ELF-1 (cell line): Measurements from ENCODE around the gene SLC35F2.
"Not testable (repeated sequence)": the region's sequence is repeated elsewhere in the genome, so short reads cannot be mapped to it uniquely, and the experiment has no call there.

ENCODE experiments used
- DNase-seq: peaks from one replicate; pipeline ENCODE4 v3.0.0-alpha.2; 2016; ENCODE audit warnings: low read depth, low spot score

SLC35F2 gene

DNA sequence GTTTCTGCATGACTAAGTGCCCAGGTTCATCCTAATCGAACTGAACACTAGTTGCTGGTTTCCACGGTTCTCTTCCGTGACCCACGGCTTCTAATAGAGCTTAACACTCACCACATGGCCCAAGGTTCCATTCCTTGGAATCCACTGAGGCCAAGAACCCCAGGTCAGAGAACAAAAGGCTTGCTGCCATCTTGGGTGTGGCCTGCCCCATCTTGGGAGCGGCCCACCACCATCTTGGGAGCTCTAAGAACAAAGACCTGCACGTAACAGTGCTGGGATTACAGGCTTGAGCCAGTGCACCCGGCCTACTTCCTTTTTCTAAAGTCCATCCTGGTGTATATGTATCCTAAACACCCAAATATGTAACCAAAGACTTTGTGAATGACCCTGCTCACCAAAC lies 68.8 kb downstream of the SLC35F2 start:
- DNase-seq = no peak

DNA sequence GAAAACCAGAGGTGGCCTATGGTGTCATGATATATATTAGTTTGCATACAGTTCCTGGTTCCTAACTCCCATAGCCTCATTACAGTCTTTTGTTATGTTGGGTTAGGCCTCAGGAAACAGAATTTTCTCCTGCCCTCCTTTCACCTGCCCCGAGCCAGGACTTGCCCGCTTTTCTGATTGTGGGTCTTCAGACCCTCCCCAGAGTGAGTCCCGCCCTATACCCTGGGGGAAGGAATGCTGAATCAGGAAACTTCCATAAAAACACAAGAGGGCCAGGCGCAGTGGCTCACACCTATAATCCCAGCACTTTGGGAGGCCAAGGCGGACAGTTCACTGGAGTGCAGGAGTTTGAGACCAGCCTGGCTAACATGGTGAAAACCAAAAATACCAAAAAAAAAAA lies 70.9 kb downstream of the SLC35F2 start:
- peak; percentile 95 for DNase-seq

GRCh38 chr11:107785401-107785800 lies 73.2 kb downstream of the SLC35F2 start:
- no peak for DNase-seq

DNA sequence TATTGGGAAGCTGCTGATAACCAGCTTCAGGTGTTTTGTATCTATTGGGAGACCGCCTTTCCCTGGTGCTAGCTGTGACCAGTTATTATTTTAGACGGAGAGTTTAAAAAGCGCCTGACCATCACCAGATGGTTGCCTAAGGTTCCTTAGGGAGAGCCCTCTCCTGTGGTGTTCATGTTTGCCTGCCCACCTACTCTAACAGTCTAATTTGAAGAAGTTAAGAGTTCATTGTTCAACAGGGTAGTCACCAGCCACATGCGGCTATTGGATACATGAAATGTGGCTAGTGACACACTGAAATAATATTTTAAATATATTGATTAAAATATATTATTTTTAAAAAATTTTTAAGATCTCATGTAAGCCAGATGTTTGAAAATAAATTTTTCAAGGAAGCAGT lies 75.5 kb downstream of the SLC35F2 start:
- DNase-seq = no peak

GRCh38 chr11:107780775-107781174 lies 77.8 kb downstream of the SLC35F2 start:
- no peak for DNase-seq

DNA sequence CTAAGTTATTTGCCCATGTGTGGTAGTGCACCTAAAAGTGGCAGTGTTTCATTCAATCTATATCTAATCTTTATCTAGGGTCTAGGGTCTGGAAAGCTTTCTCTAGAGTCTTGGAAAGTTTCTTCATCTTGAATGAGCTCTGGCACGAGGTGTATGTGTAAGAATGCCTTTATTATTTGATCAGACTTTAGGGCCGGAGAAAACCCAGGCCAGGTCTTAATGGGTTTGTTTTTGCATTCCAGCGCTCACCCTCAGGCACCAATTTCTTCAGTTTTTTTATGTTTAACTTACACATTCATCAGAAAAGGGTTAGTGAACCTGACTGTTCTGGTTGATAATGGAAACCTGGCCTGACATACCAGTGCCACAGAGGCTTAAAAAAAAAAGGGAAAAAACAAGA lies 78.5 kb downstream of the SLC35F2 start:
- no peak for DNase-seq

DNA sequence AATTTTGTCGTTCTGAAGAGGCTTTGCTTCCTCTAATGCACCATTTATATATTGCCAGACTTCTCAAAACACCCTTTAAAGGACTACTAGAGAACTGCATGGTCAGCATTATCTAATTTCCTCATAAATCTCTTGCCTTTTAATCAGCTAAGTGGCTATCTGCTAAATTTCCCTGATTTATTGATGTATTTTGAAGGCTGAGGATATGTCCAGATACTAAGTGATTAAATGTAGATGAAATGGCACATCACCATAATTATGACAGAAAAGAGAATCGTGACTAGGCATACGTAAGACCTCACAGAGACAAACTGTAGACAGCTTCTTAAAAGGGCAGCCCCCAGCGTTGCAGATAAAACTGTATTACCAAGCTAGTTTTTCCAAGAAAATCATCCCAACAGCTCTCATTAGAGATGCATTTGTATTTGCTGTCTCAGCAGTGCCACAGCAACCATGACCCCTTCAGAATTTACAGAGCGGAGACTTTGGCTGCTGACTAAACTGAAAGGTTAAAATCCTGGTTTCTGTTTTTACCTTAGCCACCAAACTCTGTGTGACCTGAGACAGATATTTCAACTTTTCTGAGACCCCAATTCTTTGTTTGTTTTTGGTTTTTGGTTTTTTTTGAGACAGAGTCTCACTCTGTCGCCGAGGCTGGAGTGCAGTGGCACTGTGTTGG lies 79.6 kb downstream of the SLC35F2 start:
- DNase-seq = no peak

- DNase-seq = no peak
Observed at GRCh38 chr11:107777110-107777509, 81.5 kb downstream of the SLC35F2 start.

GRCh38 chr11:107776062-107776461 lies 82.5 kb downstream of the SLC35F2 start:
- no peak for DNase-seq

DNA sequence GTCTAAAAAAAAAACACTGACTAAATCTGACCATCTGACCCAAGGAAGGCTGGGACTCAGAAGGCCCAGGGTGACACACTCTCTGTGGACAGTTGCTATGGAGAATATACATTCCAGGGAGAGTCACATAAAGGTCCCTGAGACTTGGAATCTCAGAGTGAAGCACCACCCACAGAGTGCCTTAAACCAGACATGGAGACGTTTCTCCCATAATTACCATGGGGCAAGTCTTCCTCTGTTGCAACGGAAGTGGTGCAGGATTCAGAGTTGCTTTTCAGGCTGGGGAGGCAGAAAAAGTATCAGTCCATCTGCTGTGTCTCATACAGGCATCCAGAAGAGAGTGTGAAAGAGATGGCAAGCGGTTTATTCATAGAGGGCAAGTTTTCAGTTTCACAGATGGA lies 88.0 kb downstream of the SLC35F2 start:
- no peak for DNase-seq

DNA sequence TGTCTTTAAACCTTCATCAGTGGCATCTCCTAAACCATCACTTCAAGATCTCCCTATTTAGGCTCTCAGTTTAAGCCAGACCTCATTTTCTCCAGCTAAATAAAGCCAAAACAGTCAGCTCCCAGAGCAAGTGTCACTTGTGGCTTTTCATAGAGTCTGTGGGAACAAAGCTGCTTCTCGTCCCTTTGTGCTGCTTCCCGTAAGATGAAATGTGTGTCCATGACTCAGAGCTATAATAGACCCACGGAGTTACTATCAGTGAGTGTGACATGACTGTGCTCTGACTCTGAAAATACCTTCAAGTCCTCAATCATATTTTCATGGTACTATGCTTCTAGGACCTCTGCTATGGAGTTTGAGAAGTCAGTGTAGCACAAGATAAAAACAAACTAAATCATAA lies 89.4 kb downstream of the SLC35F2 start:
- no peak for DNase-seq

DNA sequence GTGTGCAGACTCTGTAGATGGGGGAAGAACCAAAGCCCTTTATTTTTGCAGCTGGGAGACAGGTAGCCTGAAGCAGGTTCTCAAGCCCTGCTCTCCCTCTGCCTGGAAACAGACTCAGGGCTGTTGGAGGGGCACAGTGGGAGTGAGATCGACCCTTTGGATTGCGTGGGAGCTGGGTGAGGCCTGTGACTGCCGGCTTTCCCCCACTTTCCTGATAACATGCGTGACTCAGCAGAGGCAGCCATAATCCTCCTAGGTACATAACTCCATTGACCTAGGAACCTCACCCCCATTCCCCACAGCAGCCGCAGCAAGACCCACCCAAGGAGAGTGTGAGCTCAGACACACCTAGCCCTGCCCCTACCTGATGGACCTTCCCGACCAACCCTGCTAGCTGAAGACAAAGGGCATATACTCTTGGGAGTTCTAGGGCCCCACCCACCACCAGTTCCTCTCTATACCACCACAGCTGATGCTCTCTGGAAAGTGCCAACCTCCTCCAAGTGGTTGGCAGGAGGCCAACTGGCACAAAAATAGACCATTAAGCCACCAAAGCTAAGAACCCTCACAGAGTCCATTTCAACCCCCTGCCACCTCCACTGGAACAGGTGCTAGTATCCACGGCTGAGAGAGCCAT lies 99.8 kb downstream of the SLC35F2 start:
- DNase-seq = not testable (repeated sequence)

- DNase-seq = no peak
Observed at GRCh38 chr11:107757661-107758060, 100.9 kb downstream of the SLC35F2 start.

DNA sequence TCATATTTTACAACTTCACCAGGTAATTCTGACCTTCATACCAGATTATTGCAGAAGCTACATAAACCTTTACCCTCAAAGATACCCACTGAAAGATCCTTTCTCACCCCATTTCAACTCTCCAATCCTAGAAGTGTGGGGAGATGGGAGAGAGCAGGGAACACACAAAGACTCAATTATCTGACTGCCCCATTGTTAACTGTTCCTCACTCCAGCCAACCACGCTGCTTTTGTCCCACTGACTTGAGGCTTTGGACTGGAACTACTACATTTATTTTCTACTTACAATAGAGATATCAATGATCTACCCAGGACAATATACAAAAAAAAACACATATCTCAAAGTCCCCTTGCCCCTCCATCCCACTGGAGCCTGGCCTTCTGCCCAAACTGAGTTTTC lies 102.0 kb downstream of the SLC35F2 start:
- DNase-seq = no peak

DNA sequence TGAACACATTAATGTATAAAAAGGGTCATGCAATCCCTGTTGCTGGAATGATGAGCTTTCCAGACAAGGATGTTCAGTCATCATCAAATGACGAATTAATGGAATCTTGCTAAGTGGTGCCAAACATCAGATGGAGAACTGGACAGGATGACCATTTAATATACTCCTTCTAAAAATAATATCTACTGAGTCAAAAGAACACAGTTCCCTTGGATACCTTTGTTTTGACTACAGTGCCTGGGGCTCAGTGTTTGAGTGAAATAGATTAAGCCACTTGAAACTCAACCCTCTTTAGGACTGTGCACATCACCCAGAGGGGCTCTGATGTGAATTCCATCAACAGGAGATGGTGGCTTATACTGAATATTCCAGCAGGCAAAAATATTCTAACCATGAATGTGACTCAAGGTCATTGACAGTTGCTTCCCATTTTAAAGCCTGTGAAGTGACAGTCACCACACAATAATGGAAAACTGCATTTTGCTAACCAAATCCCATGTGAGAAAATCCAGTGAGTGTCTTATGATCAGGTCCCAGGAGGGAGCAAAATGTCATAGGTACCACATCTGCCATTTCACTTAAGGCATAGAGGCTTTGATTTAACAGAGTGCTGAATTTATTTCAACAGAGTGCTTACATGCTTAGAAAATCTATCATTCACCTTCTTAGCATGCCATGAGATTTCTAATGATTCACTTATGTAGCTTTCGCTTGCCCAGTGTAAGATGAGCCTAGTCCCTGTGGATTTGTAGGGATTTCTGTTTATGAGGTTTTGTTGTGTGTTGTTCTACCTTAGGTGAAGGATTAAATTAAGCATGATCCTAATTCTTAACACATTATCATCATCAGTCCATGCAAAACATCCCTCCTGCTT lies 105.4 kb downstream of the SLC35F2 start:
- no peak for DNase-seq

DNA sequence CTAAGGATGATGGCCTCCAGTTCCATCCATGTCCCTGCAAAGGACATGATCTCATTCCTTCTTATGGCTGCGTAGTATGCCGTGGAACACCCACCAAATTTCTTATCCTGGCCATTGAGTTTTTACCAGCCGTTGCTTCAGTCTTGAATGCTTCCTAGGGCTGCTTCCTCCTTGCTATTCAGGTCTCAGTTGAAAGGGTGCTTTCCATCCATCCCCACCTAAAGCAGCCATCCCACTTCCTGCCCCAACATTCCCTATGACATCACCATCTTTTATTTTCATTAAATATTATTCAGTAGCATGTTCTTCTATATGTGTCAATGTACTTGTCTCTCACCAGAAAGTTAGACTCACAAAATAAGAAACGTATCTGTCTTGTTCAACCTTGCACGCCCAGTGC lies 106.1 kb downstream of the SLC35F2 start:
- no peak for DNase-seq

DNA sequence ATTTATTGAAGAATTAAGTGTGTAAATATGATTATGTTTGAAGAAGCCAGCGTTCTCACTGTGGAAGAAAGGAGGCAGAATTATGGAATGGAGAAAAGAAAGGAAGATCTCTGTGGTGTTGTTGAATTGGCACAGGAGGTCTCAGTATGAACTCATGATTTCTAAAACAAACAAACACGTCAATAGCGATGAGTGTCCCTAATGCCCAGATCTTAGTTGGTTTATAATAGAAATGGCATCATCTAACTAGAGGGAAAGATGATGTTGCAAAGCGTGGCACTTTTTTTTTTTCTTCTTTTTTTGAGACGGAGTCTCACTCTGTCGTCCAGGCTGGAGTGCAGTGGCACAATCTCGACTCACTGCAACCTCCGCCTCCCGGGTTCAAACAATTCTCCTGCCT lies 107.5 kb downstream of the SLC35F2 start:
- no peak for DNase-seq

DNA sequence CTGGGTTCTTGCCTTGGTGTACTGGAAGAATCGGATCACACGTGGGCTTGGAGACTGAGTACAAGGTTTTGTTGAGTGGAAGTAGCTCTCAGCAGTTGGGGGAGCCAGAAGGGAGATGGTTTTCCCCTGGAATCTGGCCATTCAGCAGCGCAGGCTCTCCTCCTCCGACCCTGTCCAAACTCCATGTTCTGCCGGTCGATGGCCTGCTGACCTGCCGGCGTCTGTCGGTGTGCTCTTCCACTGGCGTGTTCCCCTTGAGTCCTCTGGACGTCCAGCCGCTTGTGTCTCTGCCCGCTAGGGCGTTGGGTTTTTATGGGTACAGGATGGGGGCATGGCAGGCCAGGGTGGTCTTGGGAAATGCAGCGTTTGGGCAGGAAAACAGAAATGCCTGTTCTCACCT lies 108.3 kb downstream of the SLC35F2 start:
- no peak for DNase-seq

DNA sequence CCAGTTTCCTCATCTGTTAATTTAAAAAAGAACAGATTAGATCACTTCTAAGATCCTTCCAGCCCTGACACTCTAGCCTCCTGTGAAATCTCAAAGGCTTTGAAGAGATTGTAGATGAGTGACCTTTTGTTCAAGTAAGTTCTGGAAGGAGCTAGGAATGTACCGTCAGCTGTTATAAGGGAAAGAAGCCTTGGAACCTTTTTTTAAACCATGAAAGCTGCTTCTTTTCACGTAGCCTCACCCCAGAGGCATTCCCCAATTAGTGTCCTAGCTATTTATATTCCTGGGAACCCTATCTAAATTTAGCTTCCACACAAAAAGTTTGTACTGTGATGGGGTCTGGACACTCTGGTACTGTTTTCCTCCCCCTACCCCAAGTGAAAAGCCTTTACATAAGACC lies 111.0 kb downstream of the SLC35F2 start:
- DNase-seq = no peak

- DNase-seq = no peak
Observed at GRCh38 chr11:107744736-107745135, 113.9 kb downstream of the SLC35F2 start.

DNA sequence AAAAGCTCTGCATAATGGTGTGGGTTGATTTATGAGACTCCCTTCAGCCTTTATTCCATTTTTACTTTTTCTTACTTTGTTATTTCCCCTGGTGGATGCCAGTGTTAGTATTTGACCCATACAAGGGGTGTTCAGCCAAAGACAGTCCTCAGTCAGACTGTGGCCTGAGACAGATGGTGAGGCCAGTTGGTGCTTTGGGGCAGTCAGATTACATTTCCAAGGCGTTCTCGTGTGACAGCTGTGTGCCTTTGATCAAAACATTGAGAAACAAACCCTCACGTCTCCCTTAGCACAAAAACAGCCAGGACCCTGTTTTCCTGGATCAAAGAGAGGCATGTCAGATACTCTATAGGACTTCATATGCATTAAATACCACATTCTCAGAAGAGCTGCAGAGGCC lies 115.4 kb downstream of the SLC35F2 start:
- no peak for DNase-seq

GRCh38 chr11:107741044-107741823 lies 117.4 kb downstream of the SLC35F2 start:
- DNase-seq = peak; percentile 38
